SH-SY5Y (cell line): ENCODE results near the gene IRF2.

Experiments used
- GATA2 ChIP-seq: IDR thresholded peaks from 2 replicates; pipeline ENCODE4 v1.6.1; 2011; ENCODE audit warnings: mild to moderate bottlenecking, low read depth, low read length
- GATA3 ChIP-seq: IDR thresholded peaks from 2 replicates; pipeline ENCODE4 v1.6.1; 2011; ENCODE audit warnings: low read depth, mild to moderate bottlenecking, low read length, moderate library complexity

Gene IRF2

DNA sequence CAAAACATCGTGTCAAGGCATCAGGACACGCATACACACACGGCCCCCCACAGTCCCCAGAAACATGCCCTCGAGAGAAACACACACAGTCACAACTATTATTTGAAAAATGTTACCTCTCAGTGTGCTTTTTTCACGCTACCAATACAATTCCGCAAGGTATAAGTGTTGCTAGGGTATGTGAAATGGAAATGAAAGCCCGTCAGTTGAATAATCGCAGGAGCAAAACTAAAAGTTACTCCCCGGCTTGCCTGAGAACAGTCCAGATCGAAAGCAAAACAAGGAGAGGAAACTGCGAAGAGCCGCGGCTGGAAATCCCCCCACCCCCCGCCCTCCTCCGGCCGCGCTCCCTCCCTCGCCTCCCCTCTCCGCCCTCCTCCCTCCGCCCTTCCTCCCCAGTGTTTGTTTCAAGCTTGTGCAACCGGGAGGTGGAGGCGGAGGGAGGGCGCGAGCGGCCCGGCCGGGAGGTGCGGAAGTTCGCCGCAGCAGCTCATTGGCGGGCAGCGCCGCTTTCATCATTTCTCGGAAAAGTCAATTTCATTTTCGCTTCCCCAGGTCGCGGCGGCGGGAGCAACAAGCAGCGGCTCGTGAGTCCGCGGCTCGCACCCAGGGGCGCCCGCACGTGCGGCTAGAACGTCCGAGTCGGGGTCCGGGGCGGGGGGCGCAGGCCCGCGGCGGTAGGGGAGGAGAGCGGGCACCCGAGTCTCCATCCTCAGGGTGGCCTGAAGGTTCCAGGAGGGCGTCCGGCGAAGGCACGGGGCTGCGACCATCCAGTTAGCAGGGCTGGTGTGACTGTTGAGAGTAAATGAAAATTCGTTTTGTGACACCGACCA, at the start of gene IRF2:
TSS of gene IRF2 (minus strand) at position 288 of the 833 bp plus-strand sequence. CDS start 45,486 bp downstream, outside the sequence.
- TF ChIP-seq GATA3 (no peak), GATA2 (no peak)

DNA sequence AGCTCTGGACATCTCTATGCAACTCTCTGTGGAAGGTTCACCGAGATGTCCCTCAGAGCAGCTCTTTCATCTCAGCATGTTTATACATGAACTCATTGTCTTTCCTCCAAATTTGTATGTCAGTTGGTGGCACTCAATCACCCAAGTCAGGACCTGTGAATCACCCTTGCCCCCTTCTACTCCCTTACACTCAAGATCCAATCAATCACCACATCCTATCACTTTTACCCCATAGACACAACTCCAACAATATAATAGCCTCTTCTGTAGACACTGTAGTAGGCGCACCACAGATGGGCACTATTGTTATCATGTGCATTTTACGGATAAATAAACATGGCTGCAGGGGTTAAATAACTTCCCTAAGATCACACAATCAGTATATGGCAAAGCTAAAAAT, 41.3 kb upstream of the IRF2 start:
- TF ChIP-seq GATA2 (no peak), GATA3 (no peak)

DNA sequence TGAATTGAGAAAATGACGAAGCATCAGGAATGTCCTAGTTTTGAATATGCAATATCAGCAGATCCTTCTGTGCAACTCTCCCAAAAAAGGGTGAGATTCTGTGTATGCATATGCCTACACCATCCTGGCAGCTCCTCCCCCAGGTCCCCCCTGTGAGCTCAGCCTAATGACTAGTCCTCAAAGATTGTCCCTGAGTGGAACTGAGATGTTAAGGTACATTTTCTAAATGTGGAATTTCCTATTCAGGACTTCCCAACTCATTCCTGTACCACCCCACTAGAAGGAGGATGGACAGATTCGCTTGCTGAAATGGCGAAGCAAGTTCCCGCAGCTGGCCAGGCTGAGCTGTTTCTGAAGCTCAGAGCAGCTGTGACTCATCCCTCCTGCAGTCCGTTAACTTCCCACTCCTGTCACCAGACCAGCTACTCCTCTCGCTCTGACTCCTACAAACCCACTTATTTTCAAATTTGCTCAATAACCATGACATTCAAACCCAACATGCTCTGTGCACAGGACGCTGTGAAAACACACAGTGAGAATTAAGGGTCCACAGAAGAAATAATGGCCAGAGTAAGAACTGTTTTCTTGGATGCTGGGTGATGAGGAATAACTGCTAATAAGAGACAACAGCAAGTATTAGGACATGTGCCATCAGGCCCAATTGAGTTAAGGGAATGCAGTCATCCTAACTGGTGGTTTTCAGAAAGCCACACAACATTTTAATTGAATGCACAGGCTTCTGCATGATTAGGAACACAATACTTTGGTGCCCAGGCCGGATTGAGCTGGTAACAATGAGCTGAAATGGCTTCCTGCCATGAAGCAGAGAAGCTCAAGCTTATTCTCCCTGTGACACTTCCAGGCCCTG, 40.0 kb upstream of the IRF2 start:
- TF ChIP-seq GATA2 (no peak), GATA3 (no peak)

DNA sequence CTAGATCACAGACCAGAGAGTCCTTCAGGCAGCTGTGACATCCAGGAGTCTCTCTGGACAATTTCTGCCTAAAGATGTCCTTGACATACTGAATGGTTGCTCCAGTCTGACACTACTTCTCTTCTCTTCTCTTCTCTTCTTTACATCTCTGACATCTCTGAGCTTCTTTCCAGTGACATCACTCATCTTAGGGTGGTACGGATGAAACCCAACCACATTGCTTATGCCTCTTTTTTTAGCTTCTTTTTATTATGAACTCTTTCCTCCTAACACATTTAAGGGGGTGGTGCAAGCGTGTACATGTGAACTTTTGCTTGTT, 39.4 kb upstream of the IRF2 start:
- TF ChIP-seq GATA3 (no peak), GATA2 (no peak)

DNA sequence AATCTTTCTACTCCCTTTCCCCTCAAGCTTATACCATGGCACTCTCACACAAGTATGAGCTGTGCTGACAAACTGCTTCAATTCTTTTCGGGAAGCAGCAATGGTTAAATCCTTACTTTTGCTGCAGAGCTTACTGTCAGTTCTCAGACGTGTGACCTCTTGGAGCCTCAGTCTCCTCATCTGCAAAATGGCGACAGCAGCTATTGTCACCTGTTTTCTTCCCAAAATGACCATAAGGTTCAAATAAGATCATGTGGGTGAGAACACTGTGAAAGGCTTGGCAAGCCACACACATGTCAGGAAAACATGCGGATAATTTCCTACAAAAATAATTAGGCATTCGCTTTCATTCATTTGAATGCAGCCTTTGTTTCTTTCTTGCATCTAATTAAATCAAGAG, 36.8 kb upstream of the IRF2 start:
- TF ChIP-seq GATA3, result no peak
- no peak for TF ChIP-seq GATA2

DNA sequence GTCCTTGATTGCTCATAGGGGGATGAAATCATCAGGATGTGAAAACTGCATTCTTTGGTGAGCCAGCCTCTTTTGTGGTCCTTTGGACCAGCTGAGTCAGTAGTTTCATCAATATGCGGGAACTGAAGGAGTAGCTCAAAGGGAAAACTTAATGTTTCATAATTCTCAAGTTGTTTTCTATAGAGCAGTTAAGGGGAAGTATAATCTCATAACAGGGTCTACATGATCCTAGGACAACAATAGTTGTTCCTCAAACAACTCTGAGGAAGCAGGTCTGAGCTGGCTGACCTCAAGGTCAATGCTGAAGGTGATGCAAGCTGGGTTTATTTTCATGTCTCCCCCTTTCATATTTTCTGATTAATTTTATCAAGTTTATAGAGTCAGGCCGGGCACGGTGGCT, 36.1 kb upstream of the IRF2 start:
- no peak for TF ChIP-seq GATA3
- no peak for TF ChIP-seq GATA2

DNA sequence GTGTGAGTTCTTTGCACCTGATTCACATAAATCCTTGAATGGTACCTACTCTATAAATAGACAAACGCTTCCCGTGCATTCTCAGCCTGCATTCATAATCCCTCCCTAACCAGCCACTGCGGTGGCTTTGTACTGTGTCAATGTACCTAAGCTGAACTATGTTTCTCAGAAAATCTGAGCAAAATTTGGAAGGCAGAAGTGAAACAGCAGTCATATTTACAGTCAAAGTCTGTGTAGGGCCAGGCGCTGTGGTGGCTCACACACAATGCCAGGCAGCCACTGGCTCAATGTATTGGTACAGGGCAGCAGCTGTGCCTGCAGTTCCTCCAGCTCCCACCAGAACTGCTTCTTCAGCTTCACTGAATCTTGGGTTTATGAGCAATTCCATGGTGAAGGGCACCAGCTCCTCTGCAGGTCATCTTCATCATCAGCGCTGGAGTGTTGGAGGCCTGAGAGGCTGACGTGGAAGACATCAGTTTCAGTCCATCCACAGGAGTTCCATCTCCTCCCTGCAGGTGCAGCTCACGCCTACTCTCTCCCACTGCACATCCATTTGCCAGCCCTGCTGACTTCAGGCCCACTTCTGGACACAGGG, 32.3 kb upstream of the IRF2 start:
- TF ChIP-seq GATA2, result no peak
- TF ChIP-seq GATA3, result no peak

DNA sequence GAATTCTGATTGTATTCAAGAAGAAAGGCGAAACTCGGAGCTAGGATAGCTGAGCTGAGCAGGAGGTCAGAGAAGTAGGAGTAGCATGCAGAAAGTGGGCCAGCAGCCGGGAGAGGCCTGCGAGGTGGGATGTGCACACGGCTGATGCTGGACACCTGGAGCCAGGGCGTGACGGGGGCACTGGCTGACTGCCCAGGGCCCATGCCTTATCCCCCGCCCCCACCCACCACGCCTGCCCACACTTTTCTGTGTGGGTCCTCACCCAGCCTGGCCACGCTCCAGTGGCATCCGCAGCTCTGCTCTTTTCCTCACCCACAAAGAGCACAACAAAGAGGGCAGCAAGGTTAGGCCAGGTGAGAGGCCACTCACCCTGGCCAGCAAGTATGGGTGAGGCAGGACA, 30.0 kb upstream of the IRF2 start:
- TF ChIP-seq GATA2 (no peak), GATA3 (no peak)

DNA sequence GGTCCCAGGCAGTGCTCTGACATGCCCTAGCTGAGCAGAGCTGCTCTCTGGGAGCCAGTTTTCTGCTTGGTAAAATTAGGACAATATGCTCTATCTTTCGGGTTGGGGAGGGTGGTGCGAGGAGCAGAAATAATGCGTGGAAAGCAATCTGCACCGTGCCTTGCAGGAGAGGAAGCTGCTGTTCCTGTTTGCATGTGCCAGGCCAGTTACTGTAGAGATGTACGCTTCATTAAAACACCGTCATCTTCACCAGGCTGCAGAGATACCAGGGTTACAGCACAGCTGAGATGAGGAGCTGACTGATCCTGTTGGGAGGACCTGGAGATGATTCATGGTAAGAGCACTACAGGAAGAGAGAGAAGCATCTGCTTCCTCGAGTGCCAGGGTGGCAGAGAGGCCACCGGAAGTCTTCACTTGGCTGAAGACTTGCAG, 29.5 kb upstream of the IRF2 start:
- TF ChIP-seq GATA3 (no peak), GATA2 (no peak)

DNA sequence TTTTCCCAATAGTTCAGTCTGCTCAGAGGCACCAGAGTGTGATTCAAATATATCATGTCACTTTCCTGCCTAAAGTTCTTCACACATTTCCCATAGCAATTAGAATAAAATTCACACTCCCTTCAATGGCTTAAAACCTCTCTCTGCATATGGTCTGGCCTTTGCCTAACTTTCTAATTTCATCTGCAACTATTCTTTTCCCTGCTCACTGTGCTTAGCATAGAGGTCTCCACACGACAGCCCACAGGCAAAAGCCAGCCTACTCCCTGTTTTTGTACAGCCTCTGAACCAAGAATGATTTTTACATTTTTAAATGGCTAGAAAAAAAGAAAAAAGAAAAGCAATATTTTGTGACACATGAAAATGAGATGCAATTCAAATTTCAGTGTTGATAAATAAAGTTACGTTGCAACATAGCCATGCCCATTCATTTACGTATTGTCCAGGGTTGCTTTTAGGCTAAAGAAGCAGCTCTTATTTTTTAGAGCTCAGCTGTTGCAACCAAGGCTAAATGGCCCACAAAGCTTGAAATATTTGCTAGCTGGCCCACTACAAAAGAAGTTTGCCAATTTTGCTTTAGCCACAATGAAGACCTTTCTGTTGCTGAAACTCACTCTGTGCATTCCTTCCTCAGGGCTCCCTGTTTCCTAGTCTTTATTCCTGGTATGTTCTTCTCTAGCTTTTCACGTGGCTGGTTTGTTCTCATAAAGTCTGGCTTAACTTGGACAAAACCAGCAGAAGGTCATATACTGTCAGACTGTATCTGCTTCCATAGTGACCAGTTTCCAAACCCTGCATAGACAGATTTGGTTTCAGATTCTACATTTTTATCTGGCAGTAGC, 26.6 kb upstream of the IRF2 start:
- TF ChIP-seq GATA2 (no peak), GATA3 (no peak)

DNA sequence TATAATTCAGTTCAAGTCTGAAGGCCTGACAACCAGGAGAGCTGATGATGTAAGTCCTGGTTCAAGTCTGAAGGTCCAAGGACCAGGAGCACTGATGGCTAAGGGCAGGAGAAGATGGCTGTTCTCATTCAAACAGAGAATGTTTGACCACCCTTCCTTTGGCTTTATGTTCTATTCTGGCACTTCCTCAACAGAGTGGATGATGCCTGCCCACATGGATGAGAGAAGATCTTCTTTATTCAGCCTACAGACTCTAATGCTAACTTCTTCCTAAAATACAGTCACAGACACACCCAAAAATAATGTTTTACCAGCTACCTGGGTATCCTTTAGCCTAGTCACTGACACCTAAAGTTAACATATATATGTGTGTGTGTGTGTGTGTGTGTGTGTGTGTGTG, 25.6 kb upstream of the IRF2 start:
- TF ChIP-seq GATA3 (no peak), GATA2 (no peak)

DNA sequence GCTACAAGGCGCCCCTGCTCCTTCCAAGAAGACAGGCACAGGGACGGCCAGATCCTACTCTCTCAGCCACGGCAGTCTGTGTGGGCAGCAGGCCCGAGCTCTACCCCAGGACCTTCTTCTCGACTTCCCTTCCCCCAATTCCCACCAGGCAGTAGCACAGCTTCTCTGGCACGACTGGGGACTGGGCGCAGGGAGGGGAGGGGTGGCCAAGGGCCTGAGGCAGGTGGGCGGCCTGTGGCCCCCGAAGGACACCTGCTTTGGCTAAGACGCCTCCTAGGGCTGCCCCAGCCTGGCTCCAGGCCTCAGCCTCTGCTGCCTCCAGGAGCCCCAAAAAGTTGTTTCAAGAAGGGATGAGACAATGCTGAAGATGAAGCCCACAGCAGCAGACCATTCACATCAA, 24.2 kb upstream of the IRF2 start:
- TF ChIP-seq GATA3 (no peak), GATA2 (no peak)

DNA sequence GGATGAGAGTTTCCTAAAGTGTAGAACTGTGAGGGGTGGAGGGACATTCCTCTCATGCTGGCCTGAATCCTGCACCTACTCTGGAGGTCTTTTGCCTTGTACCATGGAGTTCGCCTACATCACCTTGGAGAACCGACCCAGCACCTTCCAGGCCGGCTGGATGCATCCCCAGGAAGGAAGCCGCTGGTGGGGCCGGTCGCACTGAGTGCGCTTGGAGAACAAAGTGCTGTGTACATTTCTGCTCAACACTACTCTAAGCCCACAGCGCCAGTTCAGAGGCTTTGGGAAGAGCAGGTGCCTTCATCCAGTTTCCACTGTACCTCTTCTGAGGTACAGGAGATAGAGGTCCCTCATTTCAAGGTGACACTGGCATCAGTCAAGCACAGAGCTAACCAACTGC, 15.4 kb upstream of the IRF2 start:
- TF ChIP-seq GATA2 (no peak), GATA3 (no peak)

DNA sequence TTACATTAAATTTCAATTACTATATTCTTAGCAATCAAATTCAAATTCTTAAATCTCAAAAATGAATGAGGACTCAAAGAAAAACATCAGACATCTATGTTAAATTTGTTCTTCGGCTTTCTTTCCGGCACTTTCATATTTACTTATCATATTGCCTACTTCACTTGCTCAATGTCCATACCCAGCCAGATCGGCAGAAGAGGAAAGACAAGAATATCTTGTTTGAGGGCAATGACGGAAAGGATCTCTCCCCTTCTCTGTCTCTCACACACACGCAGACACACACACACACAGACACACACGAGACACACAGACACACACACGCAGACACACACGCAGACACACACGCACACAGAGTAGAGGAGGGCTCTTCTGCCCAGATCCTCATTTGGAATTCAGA, 13.2 kb upstream of the IRF2 start:
- no peak for TF ChIP-seq GATA3
- TF ChIP-seq GATA2, result no peak

DNA sequence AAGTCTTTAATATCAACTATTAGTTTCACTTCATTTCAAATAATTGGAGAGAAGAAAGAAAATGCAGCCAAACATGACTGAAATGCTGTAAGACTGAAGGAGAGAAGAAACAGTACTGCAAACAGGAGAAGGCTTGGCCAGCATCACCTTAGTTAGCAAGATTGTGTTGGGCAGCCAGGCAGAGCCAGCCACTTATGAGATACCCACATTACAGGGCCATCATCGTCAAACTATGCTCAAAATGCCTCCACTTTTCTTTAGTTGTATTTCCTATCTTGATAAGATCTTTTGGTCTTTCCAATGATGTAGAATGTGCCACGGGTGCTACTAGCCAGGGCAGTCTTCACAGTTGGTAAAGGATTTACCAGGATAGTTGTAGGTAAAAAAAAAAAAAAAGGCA, 10.9 kb upstream of the IRF2 start:
- TF ChIP-seq GATA3 (no peak), GATA2 (no peak)
